Esophagus squamous epithelium (tissue), 5 donors: ENCODE data around the gene LLPH. TPM values are rescaled to one million over a fixed set of nuclear protein-coding genes. Genes with fewer than 3 reads are reported as not detected.
A peak's percentile ranks its signal among the peaks of the same experiment; 100 is the strongest.

Experiments
- DNase-seq: peaks from one replicate; lab custom pipeline; 2025; lab: John Stamatoyannopoulos, UW
- H3K27ac ChIP-seq, 4 donors: fragments of 200-600 bp; sonication (generic); one replicate each; pipeline ENCODE4 v1.5.1; 2016 to 2019; ENCODE audit warnings: mild to moderate bottlenecking in 1 of 4
- H3K27me3 ChIP-seq, 4 donors: fragments of 200-600 bp; sonication (generic); 1 replicate in 3 of 4; 2 replicates in 1 of 4; pipeline versions ENCODE4 v1.5.1 to v1.6.0; 2017 to 2021; ENCODE audit warnings: antibody characterized with exemption in 1 of 4
- H3K36me3 ChIP-seq, 3 donors: fragments of 200-600 bp; sonication (generic); one replicate each; pipeline ENCODE4 v1.5.1; 2016 to 2019
- H3K4me1 ChIP-seq, 3 donors: fragments of 200-600 bp; sonication (generic); one replicate each; pipeline ENCODE4 v1.5.1; 2017 to 2019
- H3K4me3 ChIP-seq, 4 donors: fragments of 200-600 bp; sonication (generic); 1 replicate in 3 of 4; 2 replicates in 1 of 4; pipeline ENCODE4 v1.5.1; 2016 to 2019; ENCODE audit warnings: mild to moderate bottlenecking in 2 of 4, moderate library complexity in 1 of 4
- H3K9me3 ChIP-seq, 3 donors: fragments of 200-600 bp; sonication (generic); one replicate each; pipeline ENCODE4 v1.5.1; 2016 to 2019
- CTCF ChIP-seq, 6 experiments: fragments of 450-650 bp in 4 of 6; fragments of 200-600 bp in 2 of 6; sonication (generic) in 2 of 6; IDR thresholded peaks; one replicate each; pipeline ENCODE4 v1.5.1; 2016 to 2019; ENCODE audit warnings: antibody characterized with exemption in 6 of 6, mild to moderate bottlenecking in 4 of 6, moderate library complexity in 4 of 6
- POLR2A ChIP-seq, 4 donors: fragments of 450-650 bp; IDR thresholded peaks; one replicate each; pipeline ENCODE4 v1.6.1; 2017; ENCODE audit warnings: antibody characterized with exemption in 4 of 4, mild to moderate bottlenecking in 4 of 4, moderate library complexity in 3 of 4
- WGBS, 2 donors: methylation state at CpG; one replicate each; pipeline ENCODE4 v1.1.5; 2018; 5-methylcytosine and 5-hydroxymethylcytosine counted together
- intact Hi-C: fragments of 100-400 bp; cut with DNase I; formaldehyde crosslinking; loops from one replicate; pipeline ENCODE4 v1.15.0; 2022
- total RNA-seq, 4 donors: library from RNA; depleted of rRNA; stranded (reverse); fragments of >200 nt; gene quantifications; one replicate each; pipeline ENCODE4 v1.1.0, GENCODE V29; 2016
- donor health status: DM: yes; HTN: yes; CAD: no.

Gene LLPH
- total RNA-seq, 4 donors from 2014 or later: 3.1 to 15.6 (median 9.1) TPM

DNA sequence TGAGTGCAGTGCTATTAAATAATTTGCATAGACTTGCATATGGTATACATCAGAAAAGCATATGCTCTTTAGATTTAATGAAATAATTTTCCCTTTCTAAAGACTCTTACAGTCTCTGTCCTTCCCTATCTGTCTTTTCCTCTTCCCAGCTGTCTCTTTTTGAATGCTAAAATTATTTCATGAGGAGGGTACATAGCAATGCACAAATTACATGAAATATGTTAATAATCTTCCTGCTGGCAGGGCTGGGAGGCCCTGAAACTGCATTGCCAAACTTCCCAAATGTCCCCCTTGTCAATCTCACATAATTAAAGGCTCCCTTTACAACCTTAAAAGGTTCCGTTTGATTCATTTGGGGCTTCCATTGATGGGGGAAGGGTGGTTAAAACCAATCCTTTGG lies 22.2 kb downstream of the LLPH start:
- Histone ChIP-seq H3K27me3 (peaks cover 0 to 2% (median 0%) of the 10 kb centered on the region in 4 donors), H3K36me3 (no peaks in the 10 kb centered on the region), H3K9me3 (no peaks in the 10 kb centered on the region), H3K4me1 (peaks cover 0 to 7% (median 0%) of the 10 kb centered on the region in 3 donors), H3K4me3 (no peak overlapping the region), H3K27ac (no peak overlapping the region)
- DNase-seq: no peak
- intact Hi-C loops: no loop called here
- TF ChIP-seq CTCF (IDR thresholded peaks at IDR 0.05) (no peak), POLR2A (IDR thresholded peaks at IDR 0.05) (no peak)
- 82 to 95% methylated on average over 1 of the region's 1 CpG for WGBS, 2 donors

- Histone ChIP-seq H3K9me3 (no peaks in the 10 kb centered on the region), H3K27ac (no peak overlapping the region), H3K4me3 (no peak overlapping the region), H3K27me3 (peaks cover 0 to 5% (median 0%) of the 10 kb centered on the region in 4 donors), H3K36me3 (no peaks in the 10 kb centered on the region), H3K4me1 (peaks cover 0 to 7% (median 0%) of the 10 kb centered on the region in 3 donors)
- no peak for DNase-seq
- TF ChIP-seq CTCF (IDR thresholded peaks at IDR 0.05) (peak; percentile 54 to 84 (median 77)), POLR2A (IDR thresholded peaks at IDR 0.05) (no peak)
- WGBS, 2 donors: 16 to 27% methylated on average over 9 of the region's 9 CpGs
- intact Hi-C loops: no loop called here
These were observed 23.1 kb downstream of the LLPH start for GRCh38 chr12:66107451-66107915.

GRCh38 chr12:66103016-66103913 lies 27.3 kb downstream of the LLPH start:
- peaks cover 0 to 7% (median 0%) of the 10 kb centered on the region in 3 donors for H3K9me3 ChIP-seq
- no peak overlapping the region for H3K27ac ChIP-seq
- H3K4me1 ChIP-seq: peaks cover 0 to 7% (median 0%) of the 10 kb centered on the region in 3 donors
- H3K36me3 ChIP-seq: no peaks in the 10 kb centered on the region
- intact Hi-C loops: no loop called here
- TF ChIP-seq CTCF (IDR thresholded peaks at IDR 0.05) (peak in 1 of 6 experiments; percentile 8), POLR2A (IDR thresholded peaks at IDR 0.05) (no peak)
- no peak for DNase-seq
- peaks cover 0 to 15% (median 0%) of the 10 kb centered on the region in 4 donors for H3K27me3 ChIP-seq
- H3K4me3 ChIP-seq: no peak overlapping the region
- WGBS, 2 donors: 83 to 95% methylated on average over 3 of the region's 3 CpGs

DNA sequence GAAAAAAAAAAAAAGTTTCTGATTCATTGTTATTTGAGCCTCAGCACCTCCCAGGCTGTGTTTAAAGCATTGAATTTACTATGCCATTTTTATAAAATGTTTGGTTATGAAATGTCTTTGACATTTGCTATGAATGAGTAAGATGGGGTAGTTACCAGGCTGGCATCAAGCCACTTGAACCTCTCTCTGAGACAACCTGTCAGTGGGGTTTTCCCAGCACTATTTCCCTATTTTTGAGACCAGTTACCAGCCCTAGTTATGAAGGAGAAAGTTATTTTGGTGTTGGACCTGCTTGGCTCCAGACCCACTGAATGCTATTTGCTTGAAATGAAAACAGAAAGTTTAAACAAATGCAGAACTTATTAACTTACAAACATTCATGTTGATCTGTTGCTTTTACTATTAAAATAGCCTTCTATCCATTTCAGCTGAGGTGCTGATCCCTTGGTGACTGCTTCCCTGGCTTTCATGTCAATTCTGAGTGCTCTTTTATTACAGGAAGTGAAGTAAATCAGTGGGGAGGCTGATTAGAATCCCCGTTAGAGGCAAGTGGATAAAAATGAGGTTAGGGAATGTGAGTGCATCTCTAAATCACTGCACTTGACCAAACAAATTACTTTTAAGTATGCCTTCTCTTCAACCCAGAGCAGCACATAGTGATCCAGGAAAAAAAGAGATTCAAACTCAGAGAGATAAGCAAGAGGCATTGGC lies 37.8 kb downstream of the LLPH start:
- no peak for TF ChIP-seq POLR2A (IDR thresholded peaks at IDR 0.05)
- no peak overlapping the region for H3K4me3 ChIP-seq
- 0 to 11% methylated on average over 1 of the region's 1 CpG for WGBS, 2 donors
- no peaks in the 10 kb centered on the region for H3K36me3 ChIP-seq
- no peak overlapping the region for H3K27ac ChIP-seq
- intact Hi-C loops: no loop called here
- DNase-seq: no peak
- H3K4me1 ChIP-seq: peaks cover 0 to 4% (median 4%) of the 10 kb centered on the region in 3 donors
- no peaks in the 10 kb centered on the region for H3K9me3 ChIP-seq
- peaks cover 0 to 5% (median 0%) of the 10 kb centered on the region in 4 donors for H3K27me3 ChIP-seq

- Histone ChIP-seq H3K27me3 (peaks cover 0 to 5% (median 0%) of the 10 kb centered on the region in 4 donors), H3K27ac (no peak overlapping the region), H3K4me1 (peaks cover 0 to 4% (median 4%) of the 10 kb centered on the region in 3 donors), H3K4me3 (no peak overlapping the region), H3K36me3 (no peaks in the 10 kb centered on the region), H3K9me3 (no peaks in the 10 kb centered on the region)
- 70 to 75% methylated on average over 4 of the region's 4 CpGs for WGBS, 2 donors
- intact Hi-C loops: no loop called here
- no peak for DNase-seq
- TF ChIP-seq POLR2A (IDR thresholded peaks at IDR 0.05) (no peak), CTCF (IDR thresholded peaks at IDR 0.05) (no peak)
These were observed 40.4 kb downstream of the LLPH start for GRCh38 chr12:66090157-66090556.
